Effector memory CD4-positive, alpha-beta T cell (primary cell): ENCODE measurements around the gene C1QTNF5.
"Not testable (repeated sequence)": the region's sequence is repeated elsewhere in the genome, so short reads cannot be mapped to it uniquely, and the experiment has no call there.

ENCODE experiments used
- DNase-seq, 3 donors: peaks; one replicate each; pipeline ENCODE4 v3.0.0-alpha.2; 2020
- H3K27ac ChIP-seq: 2 replicates; pipeline ENCODE4 v1.7.0; 2013; ENCODE audit warnings: mild to moderate bottlenecking, low read length, moderate library complexity; ENCODE audit not compliant: insufficient read depth, poor library complexity, severe bottlenecking
- H3K27me3 ChIP-seq: replicated peaks from 2 replicates; pipeline ENCODE4 v1.7.0; 2013; ENCODE audit warnings: mild to moderate bottlenecking, low read length; ENCODE audit not compliant: insufficient read depth, control insufficient read depth, poor library complexity, severe bottlenecking
- H3K36me3 ChIP-seq: 2 replicates; pipeline ENCODE4 v1.7.0; 2013; ENCODE audit warnings: mild to moderate bottlenecking, low read length, moderate library complexity; ENCODE audit not compliant: control insufficient read depth, insufficient read depth
- H3K4me1 ChIP-seq: 2 replicates; pipeline ENCODE4 v1.7.0; 2013; ENCODE audit warnings: low read length, mild to moderate bottlenecking; ENCODE audit not compliant: control insufficient read depth, insufficient read depth, poor library complexity, severe bottlenecking
- H3K4me3 ChIP-seq: 2 replicates; pipeline ENCODE4 v1.7.0; 2013; ENCODE audit warnings: low read length, low read depth, mild to moderate bottlenecking; ENCODE audit not compliant: insufficient read depth, poor library complexity, severe bottlenecking
- H3K9me3 ChIP-seq: 2 replicates; pipeline ENCODE4 v1.7.0; 2013; ENCODE audit warnings: mild to moderate bottlenecking, low read length, moderate library complexity; ENCODE audit not compliant: control insufficient read depth
- total RNA-seq, 3 donors: gene quantifications; one replicate each; lab custom pipeline; 2026; lab: John Stamatoyannopoulos, UW

Gene C1QTNF5
- total RNA-seq, result 0 reads per million in 3 donors

- Histone ChIP-seq H3K27me3 (peaks cover 34% of the 10 kb centered on the region), H3K9me3 (no peaks in the 10 kb centered on the region), H3K4me3 (peak within 1 kb of the TSS; percentile 24), H3K27ac (no peak within 1 kb of the TSS), H3K4me1 (peaks cover 14% of the 10 kb centered on the region), H3K36me3 (no peaks in the 10 kb centered on the region)
- no peak for DNase-seq
Observed at GRCh38 chr11:119340335-119341221, at the start of gene C1QTNF5. TSS of gene C1QTNF5 (minus strand) at chr11:119340883. CDS start at chr11:119340397, 486 bp downstream.

GRCh38 chr11:119389611-119390254 is 49.0 kb upstream of the C1QTNF5 start:
- H3K9me3 ChIP-seq, result no peaks in the 10 kb centered on the region
- H3K36me3 ChIP-seq, result no peaks in the 10 kb centered on the region
- H3K27ac ChIP-seq, result no peak overlapping the region
- no peaks in the 10 kb centered on the region for H3K27me3 ChIP-seq
- no peak overlapping the region for H3K4me3 ChIP-seq
- H3K4me1 ChIP-seq, result no peaks in the 10 kb centered on the region
- no peak for DNase-seq

GRCh38 chr11:119388103-119388502 is 47.4 kb upstream of the C1QTNF5 start:
- H3K27ac ChIP-seq, result no peak overlapping the region
- no peak overlapping the region for H3K4me3 ChIP-seq
- no peaks in the 10 kb centered on the region for H3K36me3 ChIP-seq
- H3K9me3 ChIP-seq, result no peaks in the 10 kb centered on the region
- no peak for DNase-seq
- H3K4me1 ChIP-seq, result no peaks in the 10 kb centered on the region
- no peaks in the 10 kb centered on the region for H3K27me3 ChIP-seq

- Histone ChIP-seq H3K27ac (no peak overlapping the region), H3K36me3 (no peaks in the 10 kb centered on the region), H3K4me3 (no peak overlapping the region), H3K4me1 (peaks cover 12% of the 10 kb centered on the region), H3K27me3 (no peaks in the 10 kb centered on the region), H3K9me3 (no peaks in the 10 kb centered on the region)
- DNase-seq, result no peak
Observed at GRCh38 chr11:119384332-119384731, 43.6 kb upstream of the C1QTNF5 start.

- not testable (repeated sequence) for H3K27me3 ChIP-seq
Observed at GRCh38 chr11:119382513-119382912, 41.8 kb upstream of the C1QTNF5 start.

GRCh38 chr11:119382101-119382500 is 41.4 kb upstream of the C1QTNF5 start:
- DNase-seq, result no peak
- no peaks in the 10 kb centered on the region for H3K36me3 ChIP-seq
- H3K27ac ChIP-seq, result peak overlapping the region; percentile 36
- H3K9me3 ChIP-seq, result no peaks in the 10 kb centered on the region
- peaks cover 12% of the 10 kb centered on the region for H3K4me1 ChIP-seq
- H3K4me3 ChIP-seq, result peak overlapping the region; percentile 64
- no peaks in the 10 kb centered on the region for H3K27me3 ChIP-seq

More at GRCh38 chr11:119382513-119382912, 41.8 kb upstream of the C1QTNF5 start:
- not testable (repeated sequence) for H3K36me3 ChIP-seq, H3K4me3 ChIP-seq, H3K9me3 ChIP-seq, H3K27ac ChIP-seq, DNase-seq
- H3K4me1 ChIP-seq, result peaks cover 12% of the 10 kb centered on the region

- Histone ChIP-seq H3K36me3 (no peaks in the 10 kb centered on the region), H3K27me3 (no peaks in the 10 kb centered on the region), H3K4me1 (peaks cover 12% of the 10 kb centered on the region), H3K27ac (peak within 1 kb of the TSS; percentile 55), H3K4me3 (peak within 1 kb of the TSS; percentile 64), H3K9me3 (no peaks in the 10 kb centered on the region)
- DNase-seq, result peak; percentile 93 to 96 (median 95)
Observed at GRCh38 chr11:119381181-119381988, 40.7 kb upstream of the C1QTNF5 start, which contains the start of gene USP2. TSS of gene USP2 (minus strand) at chr11:119381690. CDS start at chr11:119373480, 8,210 bp downstream.

- Histone ChIP-seq H3K27me3 (no peaks in the 10 kb centered on the region), H3K27ac (peak overlapping the region; percentile 55), H3K9me3 (no peaks in the 10 kb centered on the region), H3K4me1 (peaks cover 12% of the 10 kb centered on the region), H3K4me3 (peak overlapping the region; percentile 64), H3K36me3 (no peaks in the 10 kb centered on the region)
- DNase-seq, result no peak
Observed at GRCh38 chr11:119380827-119381180, 40.1 kb upstream of the C1QTNF5 start.

GRCh38 chr11:119380160-119380826 is 39.6 kb upstream of the C1QTNF5 start:
- peaks cover 12% of the 10 kb centered on the region for H3K4me1 ChIP-seq
- H3K27me3 ChIP-seq, result no peaks in the 10 kb centered on the region
- no peak for DNase-seq
- no peaks in the 10 kb centered on the region for H3K9me3 ChIP-seq
- H3K4me3 ChIP-seq, result no peak overlapping the region
- no peaks in the 10 kb centered on the region for H3K36me3 ChIP-seq
- no peak overlapping the region for H3K27ac ChIP-seq
